GM21381 (cell line): ENCODE results near the gene PLIN5.

Experiments used
- ATAC-seq: cut with Tn5 transposase; IDR thresholded peaks from one replicate; pipeline ENCODE4 v1.9.1; 2021; ENCODE audit warnings: mild to moderate bottlenecking, moderate library complexity; ENCODE audit not compliant: unreplicated experiment

Gene PLIN5

DNA sequence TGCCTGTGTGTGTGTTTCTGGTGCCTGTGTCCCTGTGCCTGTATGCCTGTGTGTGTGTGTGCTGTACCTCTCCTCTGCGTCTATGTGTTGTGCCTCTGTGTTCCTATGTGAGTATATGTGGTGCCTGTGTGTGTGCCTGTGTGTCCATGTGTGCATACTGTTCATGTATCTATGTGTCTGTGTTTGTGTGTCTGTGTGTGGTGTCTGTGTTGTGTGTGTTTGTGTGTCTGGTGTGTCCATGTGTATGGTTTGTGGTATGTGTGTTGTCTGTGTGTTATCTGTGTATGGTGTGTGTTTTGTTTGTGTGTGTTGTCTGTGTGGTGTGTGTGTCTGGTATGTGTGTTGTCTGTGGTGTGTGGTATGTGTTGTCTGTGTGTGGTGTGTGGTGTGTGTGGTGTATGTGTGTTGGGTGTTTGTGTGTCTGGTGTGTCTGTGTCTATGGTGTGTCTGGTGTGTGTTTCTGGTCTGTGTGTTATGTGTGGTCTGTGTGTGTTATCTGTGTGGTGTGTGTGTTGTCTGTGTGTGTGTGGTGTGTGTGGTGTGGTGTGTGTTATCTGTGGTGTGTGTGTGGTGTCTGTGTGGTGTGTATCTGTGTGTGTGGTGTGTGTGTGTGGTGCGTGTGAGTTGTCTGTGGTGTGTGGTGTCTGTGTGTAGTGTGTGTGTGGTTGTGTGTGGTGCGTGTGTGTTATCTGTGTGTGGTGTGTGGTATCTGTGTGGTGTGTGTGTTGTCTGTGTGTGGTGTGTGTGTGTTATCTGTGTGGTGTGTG is 42.5 kb downstream of the PLIN5 start:
- ATAC-seq: no peak

- ATAC-seq: no peak
Measured at GRCh38 chr19:4491446-4491845, 43.6 kb downstream of the PLIN5 start.

DNA sequence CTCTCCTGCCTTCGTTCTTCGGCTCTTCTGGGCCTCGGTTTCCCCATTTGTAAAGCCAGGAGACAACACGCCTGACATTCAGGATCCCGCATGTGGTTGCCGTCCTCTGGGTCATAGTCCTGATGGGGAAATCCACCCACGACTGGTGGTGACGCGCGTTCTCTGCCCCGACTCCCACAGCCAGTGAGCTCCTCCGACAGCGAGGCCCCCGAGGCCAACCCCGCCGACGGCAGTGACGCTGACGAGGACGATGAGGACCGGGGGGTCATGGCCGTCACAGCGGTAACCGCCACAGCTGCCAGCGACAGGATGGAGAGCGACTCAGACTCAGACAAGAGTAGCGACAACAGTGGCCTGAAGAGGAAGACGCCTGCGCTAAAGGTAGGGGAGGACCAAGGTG is 46.5 kb downstream of the PLIN5 start:
- no peak for ATAC-seq

- no peak for ATAC-seq
Measured at GRCh38 chr19:4487572-4487971, 47.5 kb downstream of the PLIN5 start.

DNA sequence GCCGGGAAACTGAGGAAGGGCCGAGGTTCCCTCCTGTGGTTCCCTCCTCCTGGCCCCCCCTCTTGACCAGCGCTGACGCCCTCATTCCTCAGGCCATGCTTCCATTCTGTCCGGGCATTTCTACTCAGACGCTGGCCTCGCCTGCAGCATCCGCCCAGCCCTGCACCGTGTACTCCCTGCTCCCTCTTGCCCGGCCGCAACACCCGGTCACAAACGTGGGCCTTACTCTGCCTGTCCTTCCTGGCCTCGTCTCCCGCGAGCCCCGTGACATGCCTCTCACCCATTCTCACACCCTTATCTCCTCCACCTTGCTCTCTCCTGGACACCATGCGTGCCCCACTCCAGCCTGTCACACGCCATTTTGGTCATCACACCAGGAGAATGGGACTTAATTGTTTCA is 51.6 kb downstream of the PLIN5 start:
- ATAC-seq: no peak

DNA sequence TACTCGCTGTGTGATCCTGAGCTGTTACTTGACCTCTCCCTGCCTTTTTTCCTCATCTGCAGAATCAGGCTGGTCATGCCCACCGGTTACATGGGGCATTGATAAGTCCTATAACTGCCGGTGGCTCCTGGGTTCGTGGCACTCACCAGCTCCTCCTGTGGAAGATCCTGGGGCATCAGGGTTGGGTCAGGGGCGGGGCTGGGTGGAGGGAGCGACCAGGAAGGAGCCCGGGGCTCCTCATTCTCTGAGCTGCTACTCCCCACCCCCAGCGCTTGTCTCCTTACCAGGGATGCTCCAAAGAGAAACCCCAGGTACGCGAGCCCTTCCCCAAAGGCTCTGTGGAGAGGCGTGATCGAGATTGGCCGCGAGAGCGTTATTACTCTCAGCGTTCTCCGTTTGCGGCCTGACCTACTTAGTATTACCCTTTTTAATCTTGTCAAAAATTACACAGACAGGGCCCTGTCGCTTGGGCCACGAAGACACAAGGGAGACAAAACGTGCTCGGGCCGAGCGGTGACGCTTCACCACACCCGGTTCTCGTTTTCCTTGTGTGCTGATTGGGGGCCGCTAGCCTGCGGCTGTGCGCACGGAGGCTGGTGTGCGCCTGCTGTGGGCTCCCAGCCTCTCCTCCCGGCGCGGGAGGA is 52.2 kb downstream of the PLIN5 start:
- no peak for ATAC-seq

DNA sequence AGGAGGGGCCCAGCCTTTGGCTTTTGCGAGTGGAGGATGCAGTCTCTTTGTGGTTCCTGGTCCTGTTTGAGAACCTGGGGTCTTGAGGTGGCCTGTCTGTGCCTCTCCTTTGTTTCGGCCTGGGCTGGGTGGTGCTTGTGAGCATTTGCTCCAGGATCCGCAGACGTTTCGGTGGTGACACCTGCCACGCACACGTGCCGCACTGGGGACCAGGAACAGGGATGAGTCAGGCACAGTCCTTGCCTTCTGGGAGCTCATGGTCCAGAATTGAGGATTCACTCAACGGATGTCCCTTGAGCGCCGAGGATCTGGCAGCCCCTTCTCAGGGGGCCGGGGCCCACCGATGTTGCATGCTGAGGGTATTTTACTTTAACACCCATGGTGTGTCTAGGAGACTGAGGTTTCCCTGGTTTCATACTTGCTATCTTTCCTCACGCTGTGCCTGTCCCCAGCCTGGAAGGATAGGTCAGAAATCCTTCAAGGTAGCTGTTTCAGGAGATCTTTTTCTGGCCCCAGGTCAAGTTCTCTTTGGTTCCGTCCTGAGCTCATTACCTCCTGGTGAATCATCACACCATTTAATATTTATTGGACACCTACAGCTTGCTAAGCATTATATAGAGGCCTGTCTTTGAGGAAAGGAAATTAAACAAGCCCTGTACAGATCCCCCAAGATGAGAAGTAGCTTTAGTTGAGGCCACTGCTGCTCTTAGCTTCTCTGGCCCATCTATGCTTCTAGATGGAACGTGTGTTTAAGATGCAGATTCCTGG is 57.8 kb downstream of the PLIN5 start:
- no peak for ATAC-seq

DNA sequence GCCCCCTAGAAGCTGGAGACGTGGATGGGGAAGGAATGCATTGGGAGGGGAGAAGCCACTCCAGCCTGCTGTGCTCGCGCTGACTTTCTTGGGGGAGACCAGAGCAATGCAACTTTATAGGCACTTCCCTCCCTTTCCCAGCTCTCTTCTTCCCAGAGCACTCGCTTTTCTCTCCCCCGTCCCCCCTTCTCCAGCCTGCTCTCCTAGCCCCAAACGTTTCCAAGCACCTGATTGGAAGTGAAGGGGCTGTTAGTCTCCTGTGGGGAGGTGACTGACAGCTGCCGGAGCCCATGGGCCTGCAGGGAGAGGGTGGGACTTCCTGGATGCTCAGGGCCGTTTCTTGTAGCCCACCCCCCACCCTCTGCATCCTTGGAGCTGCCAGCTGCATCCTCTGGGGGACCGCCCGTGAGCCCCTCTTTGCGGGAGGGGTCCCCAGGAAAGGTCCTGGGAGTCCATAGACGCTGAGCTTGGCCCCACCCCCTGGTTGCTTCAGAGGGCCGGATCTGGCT is 60.5 kb downstream of the PLIN5 start:
- ATAC-seq: no peak

DNA sequence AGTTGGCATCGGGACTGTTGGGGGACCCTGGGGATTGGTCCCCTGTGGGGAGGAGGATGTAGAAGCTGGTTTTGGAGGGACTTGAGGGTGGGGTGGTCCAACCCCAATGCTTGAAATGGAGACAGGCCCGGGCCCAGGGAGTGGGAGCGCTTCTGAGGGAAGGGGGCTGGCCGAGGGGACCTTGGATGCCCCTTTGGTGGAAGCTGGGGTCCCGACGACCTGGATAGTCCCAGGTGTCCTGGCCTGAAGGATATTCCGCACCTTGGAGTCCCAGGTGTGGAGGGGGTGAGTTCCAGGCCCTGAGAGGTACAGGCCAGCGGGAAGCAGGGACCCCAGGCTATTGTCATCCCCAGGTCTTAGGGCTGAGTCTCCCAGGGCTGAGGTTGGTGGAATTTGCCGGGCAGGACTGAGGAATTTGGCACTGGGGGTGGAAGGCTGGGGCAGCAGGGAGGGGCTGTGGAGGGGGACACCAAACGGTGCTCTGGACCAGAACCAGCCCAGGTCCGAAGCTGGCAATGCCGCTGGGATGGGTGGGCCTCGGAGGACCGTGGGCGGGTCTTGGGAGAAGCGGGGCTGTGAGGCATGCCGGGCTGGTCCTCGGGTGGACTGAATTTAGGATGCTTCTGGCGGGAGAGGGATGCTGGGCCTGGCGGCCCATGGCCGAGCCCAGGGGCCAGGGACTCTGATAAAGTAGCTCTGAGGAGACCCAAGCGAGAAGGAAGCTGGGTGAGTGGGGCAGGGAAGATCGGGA is 61.1 kb downstream of the PLIN5 start:
- ATAC-seq: no peak

DNA sequence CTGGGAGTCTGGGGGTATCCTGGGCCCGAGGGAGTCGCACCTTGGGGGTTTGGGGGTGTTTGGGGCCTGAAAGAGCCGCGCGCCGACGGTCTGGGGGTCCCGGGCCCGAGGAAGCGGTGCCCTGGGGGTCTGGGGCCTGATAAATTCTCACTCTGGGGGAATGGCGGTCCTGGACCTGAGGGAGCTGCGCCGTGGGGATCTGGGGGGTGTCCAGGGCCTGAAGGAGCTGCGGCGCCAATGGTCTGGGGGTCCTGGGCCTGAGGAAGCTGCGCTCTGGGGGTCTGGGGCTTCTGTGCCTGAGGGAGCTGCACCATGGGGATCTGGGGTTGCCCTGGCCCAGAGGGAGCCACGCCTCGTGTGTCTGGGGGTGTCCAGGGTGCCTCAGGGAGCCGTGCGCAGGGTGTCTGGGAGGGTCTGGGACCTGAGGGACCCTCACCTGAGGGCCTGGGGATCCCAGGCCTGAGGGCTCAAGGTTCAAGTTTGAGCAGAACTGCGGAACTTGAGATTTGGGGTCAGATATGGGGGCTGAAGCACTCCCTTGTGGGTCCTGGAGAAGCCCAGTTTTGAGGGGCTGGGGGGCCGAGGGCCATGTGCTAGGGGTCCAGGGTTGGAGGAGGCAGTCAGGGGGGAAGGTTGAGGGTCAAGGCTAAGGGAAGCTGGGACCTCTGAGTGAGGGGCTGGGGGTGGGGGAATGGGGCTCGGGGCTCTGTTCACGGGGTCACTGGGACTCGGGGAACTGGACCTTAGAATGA is 61.8 kb downstream of the PLIN5 start:
- no peak for ATAC-seq
